Erythroblast (primary cell): ENCODE results near the gene TRPT1.

ENCODE experiments used
- GATA1 ChIP-seq: IDR thresholded peaks from 2 replicates; pipeline ENCODE4 v1.6.1; 2011; ENCODE audit warnings: low read depth, mild to moderate bottlenecking, control low read depth, low read length, moderate library complexity
- POLR2A ChIP-seq: IDR thresholded peaks from 2 replicates; pipeline ENCODE4 v1.6.1; 2011; ENCODE audit warnings: mild to moderate bottlenecking, low read length

GRCh38 chr11:64256300-64256699 is 30.3 kb upstream of the TRPT1 start:
- TF ChIP-seq POLR2A (no peak), GATA1 (no peak)
